Right lobe of liver (tissue), 4 donors: ENCODE results near the gene CYP19A1.

ENCODE experiments used
- POLR2A ChIP-seq: fragments of 450-650 bp; IDR thresholded peaks from one replicate; pipeline ENCODE4 v1.6.1; 2017; ENCODE audit warnings: antibody characterized with exemption, mild to moderate bottlenecking
- TF ChIP-seq, protein P1 (sequence below), 4 donors: fragments of 200-600 bp in 3 of 4; fragments of 450-650 bp in 1 of 4; IDR thresholded peaks; one replicate each; pipeline versions ENCODE4 v1.5.1 to v1.8.0; 2016 to 2022; ENCODE audit warnings: antibody characterized with exemption in 4 of 4, mild to moderate bottlenecking in 2 of 4
- donor health status: DM: no; HTN: no; CAD: no.
- donor health status: DM: no; HTN: no; CAD: no.
- donor health status: DM: no; HTN: yes; CAD: no.

GRCh38 chr15:51250217-51251011 is 88.0 kb downstream of the CYP19A1 start:
- no peak for TF ChIP-seq POLR2A
- TF ChIP-seq, protein P1, sequence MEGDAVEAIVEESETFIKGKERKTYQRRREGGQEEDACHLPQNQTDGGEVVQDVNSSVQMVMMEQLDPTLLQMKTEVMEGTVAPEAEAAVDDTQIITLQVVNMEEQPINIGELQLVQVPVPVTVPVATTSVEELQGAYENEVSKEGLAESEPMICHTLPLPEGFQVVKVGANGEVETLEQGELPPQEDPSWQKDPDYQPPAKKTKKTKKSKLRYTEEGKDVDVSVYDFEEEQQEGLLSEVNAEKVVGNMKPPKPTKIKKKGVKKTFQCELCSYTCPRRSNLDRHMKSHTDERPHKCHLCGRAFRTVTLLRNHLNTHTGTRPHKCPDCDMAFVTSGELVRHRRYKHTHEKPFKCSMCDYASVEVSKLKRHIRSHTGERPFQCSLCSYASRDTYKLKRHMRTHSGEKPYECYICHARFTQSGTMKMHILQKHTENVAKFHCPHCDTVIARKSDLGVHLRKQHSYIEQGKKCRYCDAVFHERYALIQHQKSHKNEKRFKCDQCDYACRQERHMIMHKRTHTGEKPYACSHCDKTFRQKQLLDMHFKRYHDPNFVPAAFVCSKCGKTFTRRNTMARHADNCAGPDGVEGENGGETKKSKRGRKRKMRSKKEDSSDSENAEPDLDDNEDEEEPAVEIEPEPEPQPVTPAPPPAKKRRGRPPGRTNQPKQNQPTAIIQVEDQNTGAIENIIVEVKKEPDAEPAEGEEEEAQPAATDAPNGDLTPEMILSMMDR (IDR thresholded peaks at IDR 0.05) = no peak
